Ovary (tissue), 3 donors: Measurements from ENCODE around the gene ESRP2.

ENCODE experiments used
- CTCF ChIP-seq, 3 donors: fragments of 450-650 bp in 2 of 3; fragments of 200-600 bp in 1 of 3; IDR thresholded peaks; one replicate each; pipeline versions ENCODE4 v1.5.1 to v1.8.0; 2016 to 2022; ENCODE audit warnings: antibody characterized with exemption in 3 of 3, mild to moderate bottlenecking in 1 of 3
- POLR2A ChIP-seq: fragments of 450-650 bp; IDR thresholded peaks from one replicate; pipeline ENCODE4 v1.6.1; 2017; ENCODE audit warnings: antibody characterized with exemption, mild to moderate bottlenecking, moderate library complexity
- donor health status: DM: no; HTN: no; CAD: no.

DNA sequence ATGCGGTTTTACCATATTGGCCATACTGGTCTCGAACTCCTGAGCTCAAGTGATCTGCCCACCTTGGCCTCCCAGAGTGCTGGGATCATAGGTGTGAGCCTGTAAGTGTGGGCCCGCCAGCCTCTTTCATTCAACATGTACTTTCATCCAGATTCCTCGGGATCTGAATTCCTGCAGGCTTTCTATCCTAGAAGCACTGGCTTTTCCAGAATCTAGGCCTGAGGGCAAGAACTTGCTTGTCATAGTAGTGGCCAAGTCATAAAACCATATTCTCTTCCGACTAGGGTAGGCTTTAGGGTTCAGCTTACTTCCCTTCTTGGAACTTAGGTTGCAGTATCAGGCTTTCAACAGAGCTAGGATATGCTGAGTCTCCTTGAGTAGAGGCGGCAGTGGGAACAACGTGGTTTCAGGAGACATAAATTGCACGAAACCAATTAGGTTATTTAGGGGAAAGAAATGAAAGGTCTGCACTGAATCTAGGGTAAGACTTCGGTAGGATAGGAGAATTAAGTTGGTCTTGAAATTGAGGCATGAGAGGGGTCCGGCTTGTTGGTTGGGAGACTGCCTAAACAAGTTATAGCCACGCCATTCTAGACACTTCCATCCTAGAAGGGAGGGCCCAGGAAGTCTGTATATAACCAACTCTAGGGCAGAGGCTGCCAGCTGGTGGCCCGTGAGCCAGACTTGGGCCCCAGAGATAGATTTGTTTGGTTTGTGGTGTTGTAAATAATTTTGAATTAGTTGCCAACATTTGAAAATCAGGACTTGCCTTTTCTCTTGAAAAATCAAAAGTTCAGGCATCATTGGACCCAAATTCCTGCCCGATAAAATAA is 44.0 kb upstream of the ESRP2 start:
- TF ChIP-seq CTCF (IDR thresholded peaks at IDR 0.05) (no peak), POLR2A (no peak)
